NK-92 (cell line): ENCODE measurements around the gene ABCG1.

ENCODE experiments used
- DNase-seq: peaks from one replicate; lab custom pipeline; 2025; ENCODE audit not compliant: unreplicated experiment; lab: John Stamatoyannopoulos, UW

The ABCG1 gene

GRCh38 chr21:42250422-42251403 lies 31.8 kb downstream of the ABCG1 start:
- no peak for DNase-seq

GRCh38 chr21:42251654-42252324 lies 32.8 kb downstream of the ABCG1 start:
- DNase-seq = no peak

DNA sequence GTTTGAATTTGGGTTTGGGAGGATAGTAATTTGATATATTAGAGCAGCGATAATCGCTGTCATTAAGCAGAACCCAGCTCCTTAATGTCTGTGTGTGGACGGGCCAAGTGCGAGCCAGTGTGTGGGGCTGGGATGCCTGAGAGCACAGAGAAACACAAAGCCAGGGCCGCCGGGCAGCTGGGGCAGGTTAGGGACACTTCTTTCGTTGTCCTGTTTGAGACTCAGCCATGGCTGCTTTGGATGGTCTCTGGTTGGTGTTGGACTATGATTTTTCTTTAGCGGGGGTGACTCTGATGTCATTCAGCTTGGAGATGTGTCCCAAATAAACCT lies 33.4 kb downstream of the ABCG1 start:
- DNase-seq = no peak

DNA sequence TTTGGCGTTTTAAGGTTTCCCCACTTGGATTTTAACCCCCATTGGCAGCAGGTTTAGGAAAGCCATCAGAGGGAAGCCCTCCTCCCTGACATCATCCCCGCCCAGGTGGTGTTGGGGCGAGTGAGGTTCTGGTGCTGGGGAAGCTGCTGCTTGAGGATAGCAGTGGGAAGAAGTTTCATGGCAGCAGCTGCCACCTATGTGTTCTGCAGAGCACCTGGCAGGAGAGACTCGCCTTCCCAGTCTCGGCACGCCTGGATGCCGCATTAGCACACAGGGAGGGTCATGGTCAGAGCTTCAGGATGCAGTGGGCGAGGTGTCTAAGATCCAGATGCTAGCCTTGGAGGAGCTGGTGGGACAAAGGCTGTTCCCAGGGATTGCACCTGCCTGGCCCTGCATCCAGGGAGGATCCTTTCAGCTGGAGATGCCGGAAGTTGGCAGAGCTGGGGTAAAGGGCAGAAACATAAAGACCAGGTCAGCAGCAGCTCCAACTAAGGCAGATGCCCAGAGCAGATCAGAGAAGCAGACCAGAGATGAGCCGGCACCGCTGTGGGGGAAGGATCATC lies 33.9 kb downstream of the ABCG1 start:
- DNase-seq = no peak

GRCh38 chr21:42253466-42253865 lies 34.5 kb downstream of the ABCG1 start:
- no peak for DNase-seq

DNA sequence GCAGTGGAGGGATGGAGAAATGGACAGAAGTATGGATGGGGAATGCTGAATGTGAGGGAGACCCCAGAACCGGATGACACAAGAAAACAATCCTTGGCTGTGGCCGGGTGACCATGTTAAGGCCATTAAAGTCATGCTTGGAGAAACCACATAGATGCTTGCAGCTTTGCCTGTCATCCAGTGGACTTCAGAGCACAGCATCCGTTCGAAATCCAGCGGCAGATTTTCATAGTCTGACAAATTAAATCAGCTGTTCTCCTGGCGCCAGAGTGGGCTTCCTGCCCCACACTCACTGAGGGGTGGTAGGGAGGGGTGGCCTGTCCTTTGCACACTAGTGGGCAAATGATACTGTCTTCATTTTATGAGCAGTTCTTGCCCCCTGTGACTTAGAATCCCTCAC lies 35.1 kb downstream of the ABCG1 start:
- no peak for DNase-seq

- no peak for DNase-seq
Observed at GRCh38 chr21:42254651-42255601, 36.0 kb downstream of the ABCG1 start.

- DNase-seq = no peak
Observed at GRCh38 chr21:42255825-42256224, 36.9 kb downstream of the ABCG1 start.

GRCh38 chr21:42256316-42256715 lies 37.4 kb downstream of the ABCG1 start:
- no peak for DNase-seq

- no peak for DNase-seq
Observed at GRCh38 chr21:42257091-42257765, 38.3 kb downstream of the ABCG1 start.

- DNase-seq = no peak
Observed at GRCh38 chr21:42258150-42258884, 39.4 kb downstream of the ABCG1 start.

- no peak for DNase-seq
Observed at GRCh38 chr21:42258885-42259407, 40.0 kb downstream of the ABCG1 start.

GRCh38 chr21:42260121-42260520 lies 41.2 kb downstream of the ABCG1 start:
- DNase-seq = no peak

GRCh38 chr21:42261829-42262200 lies 42.9 kb downstream of the ABCG1 start:
- DNase-seq = no peak

DNA sequence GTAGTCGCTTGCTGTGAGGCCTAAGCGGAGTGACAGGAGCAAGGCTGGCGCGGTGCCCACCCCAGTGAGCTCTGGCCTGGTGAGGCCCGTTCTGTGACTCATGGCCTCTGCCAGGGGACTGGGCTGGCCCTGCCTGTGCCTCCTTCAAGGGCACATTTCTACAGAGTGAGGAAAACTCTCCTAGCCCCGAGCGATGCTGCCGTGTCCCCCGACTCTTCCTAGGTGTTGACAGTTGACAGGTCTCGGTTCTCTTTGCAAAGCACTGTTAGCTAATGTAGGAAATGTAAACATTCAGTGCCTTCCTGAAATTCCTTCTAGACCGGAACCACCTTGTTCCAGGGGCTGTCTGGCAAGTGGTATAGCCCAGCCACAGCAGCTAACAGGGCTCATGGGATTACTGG lies 43.9 kb downstream of the ABCG1 start:
- no peak for DNase-seq

GRCh38 chr21:42263591-42264131 lies 44.7 kb downstream of the ABCG1 start:
- DNase-seq = no peak

DNA sequence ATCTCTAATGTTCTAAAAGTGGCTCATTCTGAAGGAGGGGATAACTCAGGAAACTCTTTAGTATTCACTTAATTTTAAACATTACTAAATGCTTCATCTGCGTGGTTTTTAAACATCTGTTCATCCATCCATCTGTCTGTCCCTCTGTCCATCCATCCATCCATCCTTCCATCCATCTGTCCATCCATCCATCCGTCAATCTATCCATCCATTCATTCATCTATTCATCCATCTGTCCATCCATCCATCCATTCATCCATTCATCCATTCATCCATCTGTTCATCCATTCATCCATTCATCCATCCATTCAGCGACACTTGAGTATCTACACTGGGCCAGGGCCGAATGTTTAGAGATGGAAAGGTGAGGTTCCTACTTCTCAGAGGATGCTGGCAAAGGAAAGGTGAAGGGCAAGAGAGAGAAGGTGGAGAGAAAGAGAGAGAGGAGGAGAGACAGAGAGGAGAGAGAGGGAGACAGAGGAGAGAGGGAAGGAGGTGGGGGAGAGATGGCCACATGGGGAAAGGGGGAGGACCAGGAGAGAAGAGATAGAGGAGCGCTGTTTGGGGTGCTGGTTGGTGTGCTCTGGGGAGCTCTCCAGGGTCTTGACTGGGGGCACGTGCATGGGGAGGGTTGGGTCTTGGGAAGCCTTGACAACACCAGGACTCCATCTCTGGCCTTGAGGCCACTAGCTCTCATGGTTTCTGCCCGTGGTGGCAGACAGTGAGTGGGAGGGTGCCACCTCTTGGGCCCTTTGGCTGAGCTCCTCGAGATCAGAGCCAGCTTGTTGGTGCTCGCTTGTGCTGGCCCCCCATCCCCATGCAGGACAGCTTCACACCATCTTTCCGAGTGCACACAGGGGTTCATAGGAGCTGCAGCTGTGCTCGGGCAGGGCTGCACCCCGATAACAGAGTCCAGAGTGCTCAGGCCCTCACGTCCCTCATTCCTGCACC lies 45.6 kb downstream of the ABCG1 start:
- DNase-seq = no peak

DNA sequence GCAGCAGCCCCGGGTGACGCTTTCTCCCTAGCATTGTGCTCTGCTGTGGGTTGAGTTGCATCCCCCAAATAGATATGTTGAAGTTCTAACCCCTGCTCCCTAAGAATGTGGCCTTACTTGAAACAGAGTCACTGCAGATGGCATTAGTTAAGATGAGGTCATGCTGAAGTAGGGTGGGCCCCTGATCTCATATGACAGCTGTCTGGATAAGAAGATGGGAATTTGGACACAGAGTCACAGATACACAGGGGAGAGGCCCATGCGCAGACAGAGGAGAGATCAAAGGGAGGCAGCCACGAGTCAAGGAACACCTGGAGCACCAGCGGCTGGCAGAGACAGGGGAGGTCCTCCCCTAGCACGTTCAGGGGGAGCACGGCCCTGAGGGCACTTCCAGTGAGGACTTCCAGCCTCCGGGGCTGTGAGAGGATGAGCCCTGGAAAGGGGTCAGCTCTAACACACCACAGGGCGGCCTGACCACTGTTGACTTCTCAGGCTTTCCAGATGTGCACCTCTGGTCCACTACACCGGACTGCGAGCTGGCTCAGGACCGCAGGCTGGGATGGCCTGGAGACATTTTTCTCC lies 46.4 kb downstream of the ABCG1 start:
- no peak for DNase-seq
